ENCODE data around the gene IL17REL. TPM values are rescaled to one million over a fixed set of nuclear protein-coding genes. Genes with fewer than 3 reads are reported as not detected.

IL17REL gene
- total and polyA plus RNA-seq, 2 of the 13 experiments (the other 11 are each of a cell fraction or from before 2014, with no cell fraction given) = not detected

DNA sequence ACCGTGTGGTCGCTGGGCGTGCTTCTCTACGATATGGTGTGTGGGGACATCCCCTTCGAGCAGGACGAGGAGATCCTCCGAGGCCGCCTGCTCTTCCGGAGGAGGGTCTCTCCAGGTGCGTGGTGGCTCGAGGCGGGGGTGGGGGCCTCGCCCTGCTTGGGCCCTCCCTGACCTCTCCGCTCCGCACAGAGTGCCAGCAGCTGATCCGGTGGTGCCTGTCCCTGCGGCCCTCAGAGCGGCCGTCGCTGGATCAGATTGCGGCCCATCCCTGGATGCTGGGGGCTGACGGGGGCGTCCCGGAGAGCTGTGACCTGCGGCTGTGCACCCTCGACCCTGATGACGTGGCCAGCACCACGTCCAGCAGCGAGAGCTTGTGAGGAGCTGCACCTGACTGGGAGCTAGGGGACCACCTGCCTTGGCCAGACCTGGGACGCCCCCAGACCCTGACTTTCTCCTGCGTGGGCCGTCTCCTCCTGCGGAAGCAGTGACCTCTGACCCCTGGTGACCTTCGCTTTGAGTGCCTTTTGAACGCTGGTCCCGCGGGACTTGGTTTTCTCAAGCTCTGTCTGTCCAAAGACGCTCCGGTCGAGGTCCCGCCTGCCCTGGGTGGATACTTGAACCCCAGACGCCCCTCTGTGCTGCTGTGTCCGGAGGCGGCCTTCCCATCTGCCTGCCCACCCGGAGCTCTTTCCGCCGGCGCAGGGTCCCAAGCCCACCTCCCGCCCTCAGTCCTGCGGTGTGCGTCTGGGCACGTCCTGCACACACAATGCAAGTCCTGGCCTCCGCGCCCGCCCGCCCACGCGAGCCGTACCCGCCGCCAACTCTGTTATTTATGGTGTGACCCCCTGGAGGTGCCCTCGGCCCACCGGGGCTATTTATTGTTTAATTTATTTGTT lies 49.6 kb downstream of the IL17REL start:
- peak overlapping the region; percentile 73 for H3K9ac ChIP-seq (ENCODE audit: insufficient read depth, low read depth, low read length)
- peaks cover 9 to 23% of the 10 kb centered on the region in 2 experiments for H3K36me3 ChIP-seq (replicated peaks in 1 of 2; ENCODE audit: control insufficient read depth in 1 of 2, insufficient read depth in 2 of 2, low read length in 2 of 2)
- intact Hi-C loops (cut with micrococcal nuclease; ENCODE audit: unreplicated experiment) = no loop called here
- peak overlapping the region; percentile 94 for H3K4me2 ChIP-seq (ENCODE audit: low read depth, low read length)
- FAIRE-seq (no peak), DNase-seq (ENCODE audit: low spot score) (no peak), ATAC-seq (no peak)
- no peaks in the 10 kb centered on the region for H3K9me3 ChIP-seq (ENCODE audit: low read length)
- in situ Hi-C loops (cut with HindIII; ENCODE audit: extremely low pct_ligation_motif_present, low pct_unique_long_range_greater_than_20kb) = no loop called here
- CTCF ChIA-PET (ENCODE audit: low intra/inter-chr PET ratio, low total read pairs) = no interaction called here
- 63% methylated on average over 31 of the region's 63 CpGs for WGBS (ENCODE audit: low lambda C conversion rate)
- peak overlapping the region; percentile 72 for H3K27ac ChIP-seq (ENCODE audit: extremely low read length, insufficient read depth, low read length)
- peaks cover 37% of the 10 kb centered on the region for H4K20me1 ChIP-seq (ENCODE audit: insufficient read depth, low read length)
- BruUV-seq (replicated peaks) = TSS peak; percentile 47
- H2AFZ ChIP-seq (ENCODE audit: low read length) = no peak overlapping the region
- peaks cover 36% of the 10 kb centered on the region for H3K79me2 ChIP-seq (ENCODE audit: insufficient read depth, low read length)
- H3K4me1 ChIP-seq (ENCODE audit: insufficient read depth, low read length) = peaks cover 75% of the 10 kb centered on the region
- peak overlapping the region; percentile 65 to 99 (median 97) for H3K4me3 ChIP-seq (replicated peaks in 1 of 3; ENCODE audit: insufficient read depth in 1 of 3, low read depth in 2 of 3, low read length in 3 of 3)
- no peaks in the 10 kb centered on the region; a peak in 1 of 5 replicates for H3K27me3 ChIP-seq (ENCODE audit: control insufficient read depth in 1 of 2, insufficient read depth in 2 of 2, low read length in 2 of 2)
- POLR2A ChIA-PET = interaction anchor here (0.6 to 16.4 kb wide), 6 partner anchors 8 to 32 kb away, joined by 3 to 722 read pairs (median 24); partner anchors contain the start of gene PIM3
- TF ChIP-seq ZNF232 (CRISPR knock-in tag; IDR thresholded peaks at IDR 0.05; ENCODE audit: borderline replicate concordance) (no peak), ZNF564 (CRISPR knock-in tag; IDR thresholded peaks at IDR 0.05) (no peak), SMARCE1 (IDR thresholded peaks at IDR 0.05; ENCODE audit: borderline replicate concordance) (no peak), SMC3 (IDR thresholded peaks at IDR 0.05; ENCODE audit: low read length) (no peak), SIX1 (CRISPR knock-in tag; IDR thresholded peaks at IDR 0.05; ENCODE audit: borderline replicate concordance) (no peak), ZNF768 (CRISPR knock-in tag; IDR thresholded peaks at IDR 0.05) (0 out of 2 replicates have a peak, but pooled peaks have one; percentile 10), KLF16 (CRISPR knock-in tag; IDR thresholded peaks at IDR 0.05) (no peak), CBFB (CRISPR knock-in tag; IDR thresholded peaks at IDR 0.05) (no peak), SNRNP70 (IDR thresholded peaks at IDR 0.05; ENCODE audit: low read depth, low read length) (no peak), RXRA (CRISPR knock-in tag; IDR thresholded peaks at IDR 0.05) (no peak), KAT8 (CRISPR knock-in tag; IDR thresholded peaks at IDR 0.05) (no peak)
- TF ChIP-seq, protein P1, sequence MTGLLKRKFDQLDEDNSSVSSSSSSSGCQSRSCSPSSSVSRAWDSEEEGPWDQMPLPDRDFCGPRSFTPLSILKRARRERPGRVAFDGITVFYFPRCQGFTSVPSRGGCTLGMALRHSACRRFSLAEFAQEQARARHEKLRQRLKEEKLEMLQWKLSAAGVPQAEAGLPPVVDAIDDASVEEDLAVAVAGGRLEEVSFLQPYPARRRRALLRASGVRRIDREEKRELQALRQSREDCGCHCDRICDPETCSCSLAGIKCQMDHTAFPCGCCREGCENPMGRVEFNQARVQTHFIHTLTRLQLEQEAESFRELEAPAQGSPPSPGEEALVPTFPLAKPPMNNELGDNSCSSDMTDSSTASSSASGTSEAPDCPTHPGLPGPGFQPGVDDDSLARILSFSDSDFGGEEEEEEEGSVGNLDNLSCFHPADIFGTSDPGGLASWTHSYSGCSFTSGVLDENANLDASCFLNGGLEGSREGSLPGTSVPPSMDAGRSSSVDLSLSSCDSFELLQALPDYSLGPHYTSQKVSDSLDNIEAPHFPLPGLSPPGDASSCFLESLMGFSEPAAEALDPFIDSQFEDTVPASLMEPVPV (CRISPR knock-in tag; IDR thresholded peaks at IDR 0.05) = 0 out of 2 replicates have a peak, but pooled peaks have one; percentile 48
- TF ChIP-seq, protein P2, sequence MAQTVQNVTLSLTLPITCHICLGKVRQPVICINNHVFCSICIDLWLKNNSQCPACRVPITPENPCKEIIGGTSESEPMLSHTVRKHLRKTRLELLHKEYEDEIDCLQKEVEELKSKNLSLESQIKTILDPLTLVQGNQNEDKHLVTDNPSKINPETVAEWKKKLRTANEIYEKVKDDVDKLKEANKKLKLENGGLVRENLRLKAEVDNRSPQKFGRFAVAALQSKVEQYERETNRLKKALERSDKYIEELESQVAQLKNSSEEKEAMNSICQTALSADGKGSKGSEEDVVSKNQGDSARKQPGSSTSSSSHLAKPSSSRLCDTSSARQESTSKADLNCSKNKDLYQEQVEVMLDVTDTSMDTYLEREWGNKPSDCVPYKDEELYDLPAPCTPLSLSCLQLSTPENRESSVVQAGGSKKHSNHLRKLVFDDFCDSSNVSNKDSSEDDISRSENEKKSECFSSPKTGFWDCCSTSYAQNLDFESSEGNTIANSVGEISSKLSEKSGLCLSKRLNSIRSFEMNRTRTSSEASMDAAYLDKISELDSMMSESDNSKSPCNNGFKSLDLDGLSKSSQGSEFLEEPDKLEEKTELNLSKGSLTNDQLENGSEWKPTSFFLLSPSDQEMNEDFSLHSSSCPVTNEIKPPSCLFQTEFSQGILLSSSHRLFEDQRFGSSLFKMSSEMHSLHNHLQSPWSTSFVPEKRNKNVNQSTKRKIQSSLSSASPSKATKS (CRISPR knock-in tag; IDR thresholded peaks at IDR 0.05) = no peak
- TF ChIP-seq, protein P3, sequence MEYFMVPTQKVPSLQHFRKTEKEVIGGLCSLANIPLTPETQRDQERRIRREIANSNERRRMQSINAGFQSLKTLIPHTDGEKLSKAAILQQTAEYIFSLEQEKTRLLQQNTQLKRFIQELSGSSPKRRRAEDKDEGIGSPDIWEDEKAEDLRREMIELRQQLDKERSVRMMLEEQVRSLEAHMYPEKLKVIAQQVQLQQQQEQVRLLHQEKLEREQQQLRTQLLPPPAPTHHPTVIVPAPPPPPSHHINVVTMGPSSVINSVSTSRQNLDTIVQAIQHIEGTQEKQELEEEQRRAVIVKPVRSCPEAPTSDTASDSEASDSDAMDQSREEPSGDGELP (IDR thresholded peaks at IDR 0.05; ENCODE audit: borderline replicate concordance, low read depth) = no peak

Measured in HepG2 (cell line).